Heart left ventricle (tissue), 13 donors: ENCODE data around the gene NELFCD.

Source experiments
- CTCF ChIP-seq, 12 donors: fragments of 200-600 bp; sonication (generic) in 4 of 12; IDR thresholded peaks; one replicate each; pipeline versions ENCODE4 v1.5.0 to v1.8.0; 2018 to 2022; ENCODE audit warnings: antibody characterized with exemption in 12 of 12, mild to moderate bottlenecking in 5 of 12
- POLR2A ChIP-seq, 2 donors: fragments of 450-650 bp; IDR thresholded peaks; one replicate each; pipeline ENCODE4 v1.6.1; 2017; ENCODE audit warnings: antibody characterized with exemption in 2 of 2, mild to moderate bottlenecking in 2 of 2, moderate library complexity in 2 of 2
- donor health status: ischemic (EF 13 %, LVEDD 7.1; RV severe dilation, severe dysfunction).
- donor health status: DM: no; HTN: yes; CAD: no.
- donor health status: DM: no; HTN: no; CAD: no.
- donor health status: ischemic (EF 25% LVEDD 6.9; RV normal size, moderate dysfunction).
- donor health status: ischemic (EF 25% LVEDD 5.7; RV mildly dilated, moderate dysfunction).
- donor health status: ischemic (EF 35%, LVEDD 5.7; RV mildly dilated, moderate dysfunction).
- donor health status: nonischemic (EF 11% LVEDD 7.7; RV severe dilation, severe dysfunction).
- donor health status: DM: yes; HTN: yes; CAD: no.
- donor health status: PGD.
- donor health status: ischemic (EF 29% LVEDD 5.4; RV normal size, mild dysfunction).
- donor health status: nonischemic (EF 23%, LVEDD 6.1; RV moderate dilation, normal function).

GRCh38 chr20:59030911-59031563 is 50.0 kb downstream of the NELFCD start:
- no peak for TF ChIP-seq CTCF (IDR thresholded peaks at IDR 0.05)
- no peak for TF ChIP-seq POLR2A (IDR thresholded peaks at IDR 0.05)
